HEK293 (cell line): ENCODE measurements around the gene PCDH9.

Source experiments
- FEZF1 ChIP-seq: fragments of 450-650 bp; formaldehyde crosslinking; IDR thresholded peaks from 2 replicates; pipeline ENCODE4 v1.5.1; 2016; ENCODE audit warnings: missing biosample characterization, missing genetic modification characterization
- GLIS2 ChIP-seq: fragments of 450-650 bp; formaldehyde crosslinking; IDR thresholded peaks from 2 replicates; pipeline ENCODE4 v1.5.1; 2016; ENCODE audit warnings: missing biosample characterization, missing genetic modification characterization
- KLF8 ChIP-seq: fragments of 450-650 bp; formaldehyde crosslinking; IDR thresholded peaks from 2 replicates; pipeline ENCODE4 v1.5.1; 2016; ENCODE audit warnings: missing biosample characterization, missing genetic modification characterization
- SCRT1 ChIP-seq: fragments of 450-650 bp; formaldehyde crosslinking; IDR thresholded peaks from 2 replicates; pipeline ENCODE4 v1.5.1; 2016; ENCODE audit warnings: missing biosample characterization, missing genetic modification characterization, borderline replicate concordance
- ZBTB17 ChIP-seq: fragments of 450-650 bp; formaldehyde crosslinking; IDR thresholded peaks from 2 replicates; pipeline ENCODE4 v1.5.1; 2016; ENCODE audit warnings: missing biosample characterization, missing genetic modification characterization
- ZBTB8A ChIP-seq: fragments of 450-650 bp; formaldehyde crosslinking; IDR thresholded peaks from 2 replicates; pipeline ENCODE4 v1.5.1; 2016; ENCODE audit warnings: missing biosample characterization, missing genetic modification characterization
- ZFP37 ChIP-seq: fragments of 450-650 bp; formaldehyde crosslinking; IDR thresholded peaks from 2 replicates; pipeline ENCODE4 v1.5.1; 2016; ENCODE audit warnings: missing biosample characterization, missing genetic modification characterization
- ZNF114 ChIP-seq: fragments of 450-650 bp; formaldehyde crosslinking; IDR thresholded peaks from 2 replicates; pipeline ENCODE4 v1.5.0; 2017; ENCODE audit warnings: missing biosample characterization, missing genetic modification characterization
- ZNF133 ChIP-seq: fragments of 450-650 bp; formaldehyde crosslinking; IDR thresholded peaks from 2 replicates; pipeline ENCODE4 v1.5.1; 2016; ENCODE audit warnings: missing biosample characterization, missing genetic modification characterization
- ZNF211 ChIP-seq: fragments of 450-650 bp; formaldehyde crosslinking; IDR thresholded peaks from 2 replicates; pipeline ENCODE4 v1.5.1; 2016; ENCODE audit warnings: low read depth, missing biosample characterization, missing genetic modification characterization
- ZNF24 ChIP-seq: fragments of 450-650 bp; formaldehyde crosslinking; IDR thresholded peaks from 2 replicates; pipeline ENCODE4 v1.5.1; 2016; ENCODE audit warnings: missing biosample characterization, missing genetic modification characterization
- ZNF350 ChIP-seq: fragments of 450-650 bp; formaldehyde crosslinking; IDR thresholded peaks from 2 replicates; pipeline ENCODE4 v1.5.0; 2017; ENCODE audit warnings: missing biosample characterization, mild to moderate bottlenecking, missing genetic modification characterization
- ZNF555 ChIP-seq: fragments of 450-650 bp; formaldehyde crosslinking; conservative IDR thresholded peaks from 2 replicates; pipeline ENCODE4 v1.5.1; 2017; ENCODE audit warnings: missing biosample characterization, mild to moderate bottlenecking, missing genetic modification characterization, inconsistent platforms
- ZNF561 ChIP-seq: fragments of 450-650 bp; IDR thresholded peaks from 2 replicates; pipeline ENCODE4 v1.5.1; 2018; ENCODE audit warnings: missing biosample characterization, missing genetic modification characterization, borderline replicate concordance
- ZNF658 ChIP-seq: fragments of 450-650 bp; formaldehyde crosslinking; IDR thresholded peaks from 2 replicates; pipeline ENCODE4; 2016; ENCODE audit warnings: missing biosample characterization, missing genetic modification characterization
- ZNF670 ChIP-seq: fragments of 450-650 bp; formaldehyde crosslinking; IDR thresholded peaks from 2 replicates; pipeline ENCODE4 v1.5.1; 2016; ENCODE audit warnings: missing biosample characterization, missing genetic modification characterization, low read depth
- ZNF747 ChIP-seq: fragments of 450-650 bp; formaldehyde crosslinking; IDR thresholded peaks from 2 replicates; pipeline ENCODE4 v1.5.1; 2016; ENCODE audit warnings: missing biosample characterization, missing genetic modification characterization
- ZNF76 ChIP-seq: fragments of 450-650 bp; formaldehyde crosslinking; IDR thresholded peaks from 2 replicates; pipeline ENCODE4; 2016; ENCODE audit warnings: low read depth, missing biosample characterization, missing genetic modification characterization, borderline replicate concordance
- ZNF791 ChIP-seq: fragments of 450-650 bp; formaldehyde crosslinking; IDR thresholded peaks from 2 replicates; pipeline ENCODE4 v1.5.1; 2016; ENCODE audit warnings: missing biosample characterization, missing genetic modification characterization
- ZNF843 ChIP-seq: fragments of 450-650 bp; formaldehyde crosslinking; IDR thresholded peaks from 2 replicates; pipeline ENCODE4 v1.5.1; 2016; ENCODE audit warnings: missing biosample characterization, missing genetic modification characterization
- ZSCAN16 ChIP-seq: fragments of 450-650 bp; formaldehyde crosslinking; IDR thresholded peaks from 2 replicates; pipeline ENCODE4 v1.5.1; 2016; ENCODE audit warnings: missing biosample characterization, missing genetic modification characterization
- TF ChIP-seq, protein P1 (sequence below): fragments of 450-650 bp; formaldehyde crosslinking; conservative IDR thresholded peaks from 2 replicates; pipeline ENCODE4 v1.5.1; 2016; ENCODE audit warnings: low read depth, missing biosample characterization, missing genetic modification characterization
- TF ChIP-seq, protein P2 (sequence below): fragments of 450-650 bp; formaldehyde crosslinking; IDR thresholded peaks from 2 replicates; pipeline ENCODE4 v1.5.1; 2016; ENCODE audit warnings: missing biosample characterization, missing genetic modification characterization, borderline replicate concordance
- TF ChIP-seq, protein P3 (sequence below): fragments of 450-650 bp; formaldehyde crosslinking; IDR thresholded peaks from 2 replicates; pipeline ENCODE4 v1.5.1; 2017; ENCODE audit warnings: missing biosample characterization, mild to moderate bottlenecking, missing genetic modification characterization, moderate library complexity
- TF ChIP-seq, protein P4 (sequence below): fragments of 450-650 bp; formaldehyde crosslinking; IDR thresholded peaks from 2 replicates; pipeline ENCODE4 v1.5.1; 2016; ENCODE audit warnings: missing biosample characterization, missing genetic modification characterization
- TF ChIP-seq, protein P5 (sequence below): fragments of 450-650 bp; formaldehyde crosslinking; IDR thresholded peaks from 2 replicates; pipeline ENCODE4 v1.5.1; 2016; ENCODE audit warnings: missing biosample characterization, missing genetic modification characterization

Gene PCDH9

DNA sequence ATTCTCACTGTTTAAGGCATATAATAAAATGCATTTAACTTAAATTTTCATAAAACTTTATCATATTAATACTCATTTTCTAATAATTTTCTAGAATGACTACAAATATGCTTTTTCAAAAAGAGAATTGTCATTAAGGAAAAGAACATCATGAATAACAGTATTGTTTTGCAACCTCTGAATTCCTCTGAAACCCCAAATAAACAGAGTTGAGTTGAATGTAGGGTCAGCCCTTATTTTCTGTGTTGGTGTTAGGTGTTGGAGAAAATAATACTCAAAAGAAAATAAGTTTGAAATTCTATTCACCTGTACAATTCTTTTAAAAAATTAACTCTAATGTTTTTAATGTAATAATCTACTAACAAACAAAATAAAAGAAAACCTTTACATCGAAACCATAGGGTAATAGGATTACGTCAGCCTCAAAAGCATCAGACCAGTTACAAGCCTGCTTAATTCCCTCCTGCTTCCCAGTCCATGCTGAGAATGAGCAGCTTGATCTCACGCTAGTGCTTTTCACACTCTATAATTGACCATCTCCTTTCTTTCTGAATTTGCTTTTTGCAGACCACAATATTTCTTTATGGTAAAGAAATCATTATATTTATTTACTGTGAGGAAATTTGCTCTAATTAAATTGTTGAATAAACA, 160.9 kb downstream of the PCDH9 start (continued):
- TF ChIP-seq ZNF76 (tag by site-specific recombination), result no peak
- no peak for TF ChIP-seq ZNF747 (tag by site-specific recombination)
- TF ChIP-seq ZBTB8A, result no peak
- peak; percentile 66; the same call in 1 of the 2 replicates for TF ChIP-seq FEZF1 (tag by site-specific recombination)
- 0 out of 2 replicates have a peak, but pooled peaks have one; percentile 16 for TF ChIP-seq ZBTB17
- TF ChIP-seq ZNF843 (tag by site-specific recombination), result no peak
- no peak for TF ChIP-seq ZNF561 (tag by site-specific recombination)
- TF ChIP-seq ZNF114 (tag by site-specific recombination), result no peak
- TF ChIP-seq, protein P1, sequence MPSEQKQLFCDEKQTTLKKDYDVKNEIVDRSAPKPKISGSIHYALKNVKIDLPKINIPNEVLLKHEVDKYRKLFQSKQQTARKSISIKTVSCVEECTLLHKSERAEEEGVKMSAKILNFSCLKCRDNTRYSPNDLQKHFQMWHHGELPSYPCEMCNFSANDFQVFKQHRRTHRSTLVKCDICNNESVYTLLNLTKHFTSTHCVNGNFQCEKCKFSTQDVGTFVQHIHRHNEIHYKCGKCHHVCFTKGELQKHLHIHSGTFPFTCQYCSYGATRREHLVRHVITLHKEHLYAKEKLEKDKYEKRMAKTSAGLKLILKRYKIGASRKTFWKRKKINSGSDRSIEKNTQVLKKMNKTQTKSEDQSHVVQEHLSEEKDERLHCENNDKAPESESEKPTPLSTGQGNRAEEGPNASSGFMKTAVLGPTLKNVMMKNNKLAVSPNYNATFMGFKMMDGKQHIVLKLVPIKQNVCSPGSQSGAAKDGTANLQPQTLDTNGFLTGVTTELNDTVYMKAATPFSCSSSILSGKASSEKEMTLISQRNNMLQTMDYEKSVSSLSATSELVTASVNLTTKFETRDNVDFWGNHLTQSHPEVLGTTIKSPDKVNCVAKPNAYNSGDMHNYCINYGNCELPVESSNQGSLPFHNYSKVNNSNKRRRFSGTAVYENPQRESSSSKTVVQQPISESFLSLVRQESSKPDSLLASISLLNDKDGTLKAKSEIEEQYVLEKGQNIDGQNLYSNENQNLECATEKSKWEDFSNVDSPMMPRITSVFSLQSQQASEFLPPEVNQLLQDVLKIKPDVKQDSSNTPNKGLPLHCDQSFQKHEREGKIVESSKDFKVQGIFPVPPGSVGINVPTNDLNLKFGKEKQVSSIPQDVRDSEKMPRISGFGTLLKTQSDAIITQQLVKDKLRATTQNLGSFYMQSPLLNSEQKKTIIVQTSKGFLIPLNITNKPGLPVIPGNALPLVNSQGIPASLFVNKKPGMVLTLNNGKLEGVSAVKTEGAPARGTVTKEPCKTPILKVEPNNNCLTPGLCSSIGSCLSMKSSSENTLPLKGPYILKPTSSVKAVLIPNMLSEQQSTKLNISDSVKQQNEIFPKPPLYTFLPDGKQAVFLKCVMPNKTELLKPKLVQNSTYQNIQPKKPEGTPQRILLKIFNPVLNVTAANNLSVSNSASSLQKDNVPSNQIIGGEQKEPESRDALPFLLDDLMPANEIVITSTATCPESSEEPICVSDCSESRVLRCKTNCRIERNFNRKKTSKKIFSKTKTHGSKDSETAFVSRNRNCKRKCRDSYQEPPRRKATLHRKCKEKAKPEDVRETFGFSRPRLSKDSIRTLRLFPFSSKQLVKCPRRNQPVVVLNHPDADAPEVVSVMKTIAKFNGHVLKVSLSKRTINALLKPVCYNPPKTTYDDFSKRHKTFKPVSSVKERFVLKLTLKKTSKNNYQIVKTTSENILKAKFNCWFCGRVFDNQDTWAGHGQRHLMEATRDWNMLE (tag by site-specific recombination), result no peak
- TF ChIP-seq ZNF791 (tag by site-specific recombination), result no peak
- TF ChIP-seq KLF8, result no peak
- TF ChIP-seq, protein P2, sequence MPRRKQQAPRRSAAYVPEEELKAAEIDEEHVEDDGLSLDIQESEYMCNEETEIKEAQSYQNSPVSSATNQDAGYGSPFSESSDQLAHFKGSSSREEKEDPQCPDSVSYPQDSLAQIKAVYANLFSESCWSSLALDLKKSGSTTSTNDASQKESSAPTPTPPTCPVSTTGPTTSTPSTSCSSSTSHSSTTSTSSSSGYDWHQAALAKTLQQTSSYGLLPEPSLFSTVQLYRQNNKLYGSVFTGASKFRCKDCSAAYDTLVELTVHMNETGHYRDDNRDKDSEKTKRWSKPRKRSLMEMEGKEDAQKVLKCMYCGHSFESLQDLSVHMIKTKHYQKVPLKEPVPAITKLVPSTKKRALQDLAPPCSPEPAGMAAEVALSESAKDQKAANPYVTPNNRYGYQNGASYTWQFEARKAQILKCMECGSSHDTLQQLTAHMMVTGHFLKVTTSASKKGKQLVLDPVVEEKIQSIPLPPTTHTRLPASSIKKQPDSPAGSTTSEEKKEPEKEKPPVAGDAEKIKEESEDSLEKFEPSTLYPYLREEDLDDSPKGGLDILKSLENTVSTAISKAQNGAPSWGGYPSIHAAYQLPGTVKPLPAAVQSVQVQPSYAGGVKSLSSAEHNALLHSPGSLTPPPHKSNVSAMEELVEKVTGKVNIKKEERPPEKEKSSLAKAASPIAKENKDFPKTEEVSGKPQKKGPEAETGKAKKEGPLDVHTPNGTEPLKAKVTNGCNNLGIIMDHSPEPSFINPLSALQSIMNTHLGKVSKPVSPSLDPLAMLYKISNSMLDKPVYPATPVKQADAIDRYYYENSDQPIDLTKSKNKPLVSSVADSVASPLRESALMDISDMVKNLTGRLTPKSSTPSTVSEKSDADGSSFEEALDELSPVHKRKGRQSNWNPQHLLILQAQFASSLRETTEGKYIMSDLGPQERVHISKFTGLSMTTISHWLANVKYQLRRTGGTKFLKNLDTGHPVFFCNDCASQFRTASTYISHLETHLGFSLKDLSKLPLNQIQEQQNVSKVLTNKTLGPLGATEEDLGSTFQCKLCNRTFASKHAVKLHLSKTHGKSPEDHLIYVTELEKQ (tag by site-specific recombination), result no peak
- no peak for TF ChIP-seq ZNF24
- no peak for TF ChIP-seq ZSCAN16 (tag by site-specific recombination)
- TF ChIP-seq ZNF555 (tag by site-specific recombination), result no peak
- TF ChIP-seq, protein P3, sequence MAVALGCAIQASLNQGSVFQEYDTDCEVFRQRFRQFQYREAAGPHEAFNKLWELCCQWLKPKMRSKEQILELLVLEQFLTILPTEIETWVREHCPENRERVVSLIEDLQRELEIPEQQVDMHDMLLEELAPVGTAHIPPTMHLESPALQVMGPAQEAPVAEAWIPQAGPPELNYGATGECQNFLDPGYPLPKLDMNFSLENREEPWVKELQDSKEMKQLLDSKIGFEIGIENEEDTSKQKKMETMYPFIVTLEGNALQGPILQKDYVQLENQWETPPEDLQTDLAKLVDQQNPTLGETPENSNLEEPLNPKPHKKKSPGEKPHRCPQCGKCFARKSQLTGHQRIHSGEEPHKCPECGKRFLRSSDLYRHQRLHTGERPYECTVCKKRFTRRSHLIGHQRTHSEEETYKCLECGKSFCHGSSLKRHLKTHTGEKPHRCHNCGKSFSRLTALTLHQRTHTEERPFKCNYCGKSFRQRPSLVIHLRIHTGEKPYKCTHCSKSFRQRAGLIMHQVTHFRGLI, result no peak
- no peak for TF ChIP-seq ZNF350 (tag by site-specific recombination)
- no peak for TF ChIP-seq ZNF211
- no peak for TF ChIP-seq SCRT1 (tag by site-specific recombination)
- no peak for TF ChIP-seq GLIS2 (tag by site-specific recombination)
- TF ChIP-seq ZFP37, result no peak
- no peak for TF ChIP-seq ZNF658 (tag by site-specific recombination)
- TF ChIP-seq, protein P4, sequence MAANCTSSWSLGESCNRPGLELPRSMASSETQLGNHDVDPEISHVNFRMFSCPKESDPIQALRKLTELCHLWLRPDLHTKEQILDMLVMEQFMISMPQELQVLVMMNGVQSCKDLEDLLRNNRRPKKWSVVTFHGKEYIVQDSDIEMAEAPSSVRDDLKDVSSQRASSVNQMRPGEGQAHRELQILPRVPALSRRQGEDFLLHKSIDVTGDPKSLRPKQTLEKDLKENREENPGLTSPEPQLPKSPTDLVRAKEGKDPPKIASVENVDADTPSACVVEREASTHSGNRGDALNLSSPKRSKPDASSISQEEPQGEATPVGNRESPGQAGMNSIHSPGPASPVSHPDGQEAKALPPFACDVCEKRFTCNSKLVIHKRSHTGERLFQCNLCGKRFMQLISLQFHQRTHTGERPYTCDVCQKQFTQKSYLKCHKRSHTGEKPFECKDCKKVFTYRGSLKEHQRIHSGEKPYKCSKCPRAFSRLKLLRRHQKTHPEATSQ (tag by site-specific recombination), result no peak
- TF ChIP-seq ZNF133 (tag by site-specific recombination), result no peak
- no peak for TF ChIP-seq ZNF670 (tag by site-specific recombination)
- TF ChIP-seq, protein P5, sequence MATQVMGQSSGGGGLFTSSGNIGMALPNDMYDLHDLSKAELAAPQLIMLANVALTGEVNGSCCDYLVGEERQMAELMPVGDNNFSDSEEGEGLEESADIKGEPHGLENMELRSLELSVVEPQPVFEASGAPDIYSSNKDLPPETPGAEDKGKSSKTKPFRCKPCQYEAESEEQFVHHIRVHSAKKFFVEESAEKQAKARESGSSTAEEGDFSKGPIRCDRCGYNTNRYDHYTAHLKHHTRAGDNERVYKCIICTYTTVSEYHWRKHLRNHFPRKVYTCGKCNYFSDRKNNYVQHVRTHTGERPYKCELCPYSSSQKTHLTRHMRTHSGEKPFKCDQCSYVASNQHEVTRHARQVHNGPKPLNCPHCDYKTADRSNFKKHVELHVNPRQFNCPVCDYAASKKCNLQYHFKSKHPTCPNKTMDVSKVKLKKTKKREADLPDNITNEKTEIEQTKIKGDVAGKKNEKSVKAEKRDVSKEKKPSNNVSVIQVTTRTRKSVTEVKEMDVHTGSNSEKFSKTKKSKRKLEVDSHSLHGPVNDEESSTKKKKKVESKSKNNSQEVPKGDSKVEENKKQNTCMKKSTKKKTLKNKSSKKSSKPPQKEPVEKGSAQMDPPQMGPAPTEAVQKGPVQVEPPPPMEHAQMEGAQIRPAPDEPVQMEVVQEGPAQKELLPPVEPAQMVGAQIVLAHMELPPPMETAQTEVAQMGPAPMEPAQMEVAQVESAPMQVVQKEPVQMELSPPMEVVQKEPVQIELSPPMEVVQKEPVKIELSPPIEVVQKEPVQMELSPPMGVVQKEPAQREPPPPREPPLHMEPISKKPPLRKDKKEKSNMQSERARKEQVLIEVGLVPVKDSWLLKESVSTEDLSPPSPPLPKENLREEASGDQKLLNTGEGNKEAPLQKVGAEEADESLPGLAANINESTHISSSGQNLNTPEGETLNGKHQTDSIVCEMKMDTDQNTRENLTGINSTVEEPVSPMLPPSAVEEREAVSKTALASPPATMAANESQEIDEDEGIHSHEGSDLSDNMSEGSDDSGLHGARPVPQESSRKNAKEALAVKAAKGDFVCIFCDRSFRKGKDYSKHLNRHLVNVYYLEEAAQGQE (tag by site-specific recombination), result no peak
